Endothelial cell of umbilical vein (primary cell): ENCODE data around the gene CD8A. TPM values are rescaled to one million over a fixed set of nuclear protein-coding genes. Genes with fewer than 3 reads are reported as not detected.

Source experiments
- BruUV-seq: library from RNA; stranded (reverse); fragments of 400-500 nt; replicated peaks from 2 replicates; lab custom pipeline; 2021; lab: Mats Ljungman, UMichigan
- CTCF ChIA-PET: fragments of 300-600, 350-600 bp; sonication (Branson Sonifier 250); formaldehyde crosslinking; loops from one replicate; lab custom pipeline; 2021; ENCODE audit warnings: antibody characterized with exemption, inconsistent platforms; lab: Charles Lee
- POLR2A ChIA-PET: fragments of 300-600, 350-600 bp; sonication (Branson Sonifier 250); formaldehyde crosslinking; loops from one replicate; lab custom pipeline; 2021; ENCODE audit warnings: antibody characterized with exemption, inconsistent platforms; lab: Charles Lee
- DNase-seq: peaks from one replicate; pipeline ENCODE4 v3.0.0-alpha.2; 2011; ENCODE audit warnings: low read depth, low spot score
- FAIRE-seq: peaks from 2 replicates; lab custom pipeline; 2011; peaks lifted over from hg19 to GRCh38; lab: Jason Lieb, UNC
- H2AFZ ChIP-seq: 2 replicates; pipeline ENCODE4 v1.6.0; 2012; ENCODE audit warnings: low read depth, low read length, control low read depth, inconsistent platforms
- H3K27ac ChIP-seq: 2 replicates; pipeline ENCODE4 v1.5.1; 2011; ENCODE audit warnings: low read depth, mild to moderate bottlenecking, control low read depth, low read length, moderate library complexity; ENCODE audit not compliant: insufficient read depth
- H3K27me3 ChIP-seq, 2 experiments: 2 replicates each; pipeline versions ENCODE4 v1.6.0 to v1.6.1; 2011; ENCODE audit warnings: low read length in 2 of 2, mixed read lengths in 1 of 2; ENCODE audit not compliant: control insufficient read depth in 2 of 2, insufficient read depth in 2 of 2
- H3K36me3 ChIP-seq, 2 experiments: 2 replicates in 1 of 2; 3 replicates in 1 of 2; pipeline ENCODE4 v1.5.1; 2011; ENCODE audit warnings: low read length in 2 of 2, mild to moderate bottlenecking in 1 of 2, moderate library complexity in 1 of 2; ENCODE audit not compliant: control insufficient read depth in 2 of 2, insufficient read depth in 2 of 2; ENCODE audit errors: extremely low read depth in 1 of 2
- H3K4me1 ChIP-seq: 3 replicates; pipeline ENCODE4 v1.5.1; 2011; ENCODE audit warnings: mild to moderate bottlenecking, low read length; ENCODE audit not compliant: control insufficient read depth, insufficient read depth; ENCODE audit errors: extremely low read depth
- H3K4me2 ChIP-seq: 2 replicates; pipeline ENCODE4 v1.6.1; 2011; ENCODE audit warnings: low read length, control low read depth, mixed read lengths; ENCODE audit not compliant: insufficient read depth
- H3K4me3 ChIP-seq, 3 experiments: fragments of 200-600 bp in 1 of 3; sonication (generic), shearing (Covaris generic) in 1 of 3; replicated peaks in 1 of 3; 2 replicates each; pipeline ENCODE4 v1.5.1; 2011 to 2016; ENCODE audit warnings: control low read depth in 3 of 3, low read length in 3 of 3, mild to moderate bottlenecking in 2 of 3, inconsistent platforms in 1 of 3, low read depth in 1 of 3, moderate library complexity in 1 of 3; ENCODE audit not compliant: insufficient read depth in 1 of 3
- H3K79me2 ChIP-seq: 2 replicates; pipeline ENCODE4 v1.6.0; 2012; ENCODE audit warnings: low read length, inconsistent platforms; ENCODE audit not compliant: control insufficient read depth, insufficient read depth
- H3K9ac ChIP-seq: replicated peaks from 2 replicates; pipeline ENCODE3; 2011; ENCODE audit warnings: low read length, control low read depth; ENCODE audit not compliant: insufficient read depth; ENCODE audit errors: extremely low read depth
- H3K9me1 ChIP-seq: replicated peaks from 3 replicates; pipeline ENCODE4 v1.6.0; 2011; ENCODE audit warnings: mild to moderate bottlenecking, low read length; ENCODE audit not compliant: control insufficient read depth, insufficient read depth; ENCODE audit errors: extremely low read depth
- H3K9me3 ChIP-seq: replicated peaks from 2 replicates; pipeline ENCODE4 v1.5.1; 2012; ENCODE audit warnings: low read length, inconsistent platforms; ENCODE audit not compliant: control insufficient read depth, insufficient read depth
- H4K20me1 ChIP-seq: replicated peaks from 2 replicates; pipeline ENCODE3; 2011; ENCODE audit warnings: mild to moderate bottlenecking, low read length; ENCODE audit not compliant: control insufficient read depth, insufficient read depth; ENCODE audit errors: extremely low read depth
- CTCF ChIP-seq, 2 donors: IDR thresholded peaks; 1 replicate in 1 of 2; 2 replicates in 1 of 2; pipeline ENCODE4 v1.5.1; 2011; ENCODE audit warnings: low read length in 2 of 2, mild to moderate bottlenecking in 2 of 2, moderate library complexity in 2 of 2, control low read depth in 1 of 2, inconsistent platforms in 1 of 2, low read depth in 1 of 2; ENCODE audit not compliant: insufficient read depth in 1 of 2; ENCODE audit errors: extremely low read depth in 1 of 2
- EZH2 ChIP-seq: IDR thresholded peaks from 2 replicates; pipeline ENCODE4 v1.6.1; 2012; ENCODE audit warnings: borderline replicate concordance, low read depth, mild to moderate bottlenecking, moderate library complexity, low read length, inconsistent platforms; ENCODE audit not compliant: severe bottlenecking
- FOS ChIP-seq: IDR thresholded peaks from 2 replicates; pipeline ENCODE4 v1.6.1; 2011; ENCODE audit warnings: mild to moderate bottlenecking, low read length, moderate library complexity, borderline replicate concordance; ENCODE audit not compliant: insufficient read depth
- GATA2 ChIP-seq: IDR thresholded peaks from 2 replicates; pipeline ENCODE4 v1.7.0; 2011; ENCODE audit warnings: low read depth, mild to moderate bottlenecking, moderate library complexity, mixed read lengths, low read length; ENCODE audit not compliant: insufficient read length, insufficient read depth
- JUN ChIP-seq: IDR thresholded peaks from 2 replicates; pipeline ENCODE4 v1.6.1; 2011; ENCODE audit warnings: borderline replicate concordance, low read depth; ENCODE audit not compliant: insufficient read length, insufficient read depth
- MAX ChIP-seq: IDR thresholded peaks from 2 replicates; pipeline ENCODE4 v1.6.1; 2011; ENCODE audit not compliant: insufficient read depth, insufficient read length
- MYC ChIP-seq: IDR thresholded peaks from one replicate; pipeline ENCODE4 v1.6.1; 2011; ENCODE audit warnings: mild to moderate bottlenecking, low read depth, low read length
- POLR2A ChIP-seq: IDR thresholded peaks from 2 replicates; pipeline ENCODE4 v1.6.1; 2012; ENCODE audit warnings: low read depth, mild to moderate bottlenecking, control low read depth, low read length
- POLR2AphosphoS5 ChIP-seq: IDR thresholded peaks from 2 replicates; pipeline ENCODE4 v1.6.1; 2012; ENCODE audit warnings: low read depth, mild to moderate bottlenecking, control low read depth, low read length, moderate library complexity; ENCODE audit not compliant: insufficient read depth
- dilution Hi-C: fragments of 300-500 bp; cut with MboI; formaldehyde crosslinking; loops from one replicate; pipeline ENCODE4 v1.15.0; 2019; ENCODE audit warnings: low sequenced_read_pairs; ENCODE audit not compliant: extremely low pct_ligation_motif_present
- intact Hi-C: fragments of 100-400 bp; cut with micrococcal nuclease; formaldehyde crosslinking; loops from one replicate; pipeline ENCODE4 v1.10.0; 2022
- polyA plus RNA-seq, 4 experiments: library from polyadenylated mRNA; depleted of rRNA in 3 of 4; stranded (reverse) in 3 of 4; unstranded in 1 of 4; fragments of >200 nt; gene quantifications; 2 replicates each; pipeline versions ENCODE4 v1.2.1 to v1.2.3, GENCODE V29; 2011 to 2012; ENCODE audit warnings: missing spikeins in 1 of 4
- total RNA-seq: library from RNA; stranded (reverse); gene quantifications from 2 replicates; pipeline ENCODE4 v1.2.3, GENCODE V29; 2021

CD8A gene
- total and polyA plus RNA-seq, 2 donors (not counting 3 experiments of a cell fraction or from before 2014, with no cell fraction given): not detected

- dilution Hi-C loops: no loop called here
- POLR2A ChIA-PET: no interaction called here
- intact Hi-C loops: no loop called here
These were observed 5.3 kb downstream of the CD8A start for GRCh38 chr2:86785456-86785855.

More at GRCh38 chr2:86785456-86785855, 5.3 kb downstream of the CD8A start:
- no peak overlapping the region for H3K9ac ChIP-seq
- TF ChIP-seq POLR2AphosphoS5: no peak
- TF ChIP-seq MAX: no peak
- TF ChIP-seq CTCF (IDR thresholded peaks at IDR 0.05; ENCODE audit: extremely low read depth in 1 of 2, insufficient read depth in 1 of 2, low read depth in 1 of 2, low read length in 2 of 2): no peak
- TF ChIP-seq EZH2: no peak
- TF ChIP-seq POLR2A: no peak
- no peak for TF ChIP-seq MYC
- no peak for TF ChIP-seq FOS
- TF ChIP-seq JUN: no peak
- TF ChIP-seq GATA2: no peak
- H3K4me1 ChIP-seq: no peaks in the 10 kb centered on the region
- FAIRE-seq (no peak), DNase-seq (no peak)
- H3K4me2 ChIP-seq: no peak overlapping the region
- peaks cover 29 to 39% of the 10 kb centered on the region in 2 experiments for H3K27me3 ChIP-seq
- no peak overlapping the region for H2AFZ ChIP-seq
- BruUV-seq: no TSS peak
- no peaks in the 10 kb centered on the region for H3K36me3 ChIP-seq
- H3K27ac ChIP-seq: no peak overlapping the region
- H3K79me2 ChIP-seq: no peaks in the 10 kb centered on the region
- CTCF ChIA-PET: interaction anchor here (0.6 kb wide), 1 partner anchor 10 kb away, joined by 4 read pairs; no protein-coding TSS in a partner anchor
- no peaks in the 10 kb centered on the region for H4K20me1 ChIP-seq
- H3K9me3 ChIP-seq: no peaks in the 10 kb centered on the region
- no peaks in the 10 kb centered on the region for H3K9me1 ChIP-seq
- no peak overlapping the region for H3K4me3 ChIP-seq
